HepG2 (cell line): Measurements from ENCODE around the gene RTP2. TPM values are rescaled to one million over a fixed set of nuclear protein-coding genes. Genes with fewer than 3 reads are reported as not detected.

Source experiments
- ATAC-seq: fragments of 200-7000 bp; cut with Tn5 transposase; 3 replicates; pipeline ENCODE4 v1.9.1; 2020; ENCODE audit warnings: mild to moderate bottlenecking, moderate library complexity
- BruUV-seq: library from RNA; stranded (reverse); fragments of 400-500 nt; replicated peaks from 2 replicates; lab custom pipeline; 2021; lab: Mats Ljungman, UMichigan
- CTCF ChIA-PET: fragments of 300-600 bp; formaldehyde crosslinking; extraction: SDS; loops from one replicate; lab custom pipeline; 2021; ENCODE audit warnings: low total read pairs, inconsistent platforms, low intra/inter-chr PET ratio; lab: Yijun Ruan, JAX
- POLR2A ChIA-PET: fragments of 350-600 bp; sonication (Branson Sonifier 250); formaldehyde crosslinking; loops from one replicate; lab custom pipeline; 2020; ENCODE audit warnings: antibody characterized with exemption, inconsistent platforms; lab: Yijun Ruan, JAX
- DNase-seq: peaks from one replicate; pipeline ENCODE4 v3.0.0-alpha.2; 2015; ENCODE audit warnings: low spot score
- FAIRE-seq: peaks from 3 replicates; lab custom pipeline; 2011; peaks lifted over from hg19 to GRCh38; lab: Jason Lieb, UNC
- H2AFZ ChIP-seq: one replicate; pipeline ENCODE4 v1.6.1; 2011; ENCODE audit warnings: low read length, inconsistent platforms
- H3K27ac ChIP-seq: fragments of 300-600 bp; 3 replicates; pipeline ENCODE4 v1.8.0; 2011; ENCODE audit warnings: mixed run types, mild to moderate bottlenecking, mixed read lengths, low read length, inconsistent platforms; ENCODE audit not compliant: insufficient read depth; ENCODE audit errors: extremely low read length
- H3K27me3 ChIP-seq, 2 experiments: fragments of 200-600 bp in 1 of 2; 2 replicates in 1 of 2; 3 replicates in 1 of 2; pipeline versions ENCODE4 v1.6.0 to v1.8.0; 2011; ENCODE audit warnings: low read length in 2 of 2, mild to moderate bottlenecking in 2 of 2, moderate library complexity in 2 of 2, inconsistent platforms in 1 of 2; ENCODE audit not compliant: insufficient read depth in 2 of 2, control insufficient read depth in 1 of 2
- H3K36me3 ChIP-seq, 2 experiments: fragments of 200-600 bp in 1 of 2; replicated peaks in 1 of 2; 2 replicates in 1 of 2; 3 replicates in 1 of 2; pipeline versions ENCODE4 v1.5.1 to v1.8.0; 2011; ENCODE audit warnings: low read length in 2 of 2, inconsistent platforms in 1 of 2; ENCODE audit not compliant: insufficient read depth in 2 of 2, control insufficient read depth in 1 of 2
- H3K4me1 ChIP-seq: 2 replicates; pipeline ENCODE4 v1.5.1; 2012; ENCODE audit warnings: low read length, inconsistent platforms; ENCODE audit not compliant: insufficient read depth
- H3K4me2 ChIP-seq: 2 replicates; pipeline ENCODE4 v1.6.0; 2011; ENCODE audit warnings: low read depth, low read length, inconsistent platforms
- H3K4me3 ChIP-seq, 3 experiments: fragments of 200-600 bp in 1 of 3; sonication (generic), shearing (Covaris generic) in 1 of 3; replicated peaks in 1 of 3; 2 replicates each; pipeline ENCODE4 v1.5.1; 2011 to 2016; ENCODE audit warnings: low read length in 3 of 3, inconsistent platforms in 2 of 3, low read depth in 2 of 3, mild to moderate bottlenecking in 2 of 3, control low read depth in 1 of 3, mixed read lengths in 1 of 3; ENCODE audit not compliant: insufficient read depth in 1 of 3
- H3K79me2 ChIP-seq: one replicate; pipeline ENCODE4 v1.6.1; 2011; ENCODE audit warnings: low read length, inconsistent platforms; ENCODE audit not compliant: insufficient read depth
- H3K9ac ChIP-seq: 2 replicates; pipeline ENCODE4 v1.6.0; 2011; ENCODE audit warnings: mild to moderate bottlenecking, low read depth, low read length, inconsistent platforms; ENCODE audit not compliant: insufficient read depth
- H3K9me3 ChIP-seq: 2 replicates; pipeline ENCODE4 v1.5.1; 2012; ENCODE audit warnings: mild to moderate bottlenecking, low read length
- H4K20me1 ChIP-seq: 2 replicates; pipeline ENCODE4 v1.6.0; 2011; ENCODE audit warnings: inconsistent platforms, mild to moderate bottlenecking, low read length, moderate library complexity; ENCODE audit not compliant: insufficient read depth
- CENPT ChIP-seq: sonication (generic); formaldehyde crosslinking; IDR thresholded peaks from 2 replicates; pipeline ENCODE4 v1.8.0; 2022; ENCODE audit warnings: low read depth, mild to moderate bottlenecking, moderate library complexity, missing genetic modification reagents
- GATA4 ChIP-seq: sonication (generic); IDR thresholded peaks from 2 replicates; pipeline ENCODE4 v1.6.1; 2016; ENCODE audit warnings: antibody characterized with exemption, low read depth, borderline replicate concordance
- HDAC2 ChIP-seq: sonication (generic); formaldehyde crosslinking; IDR thresholded peaks from 2 replicates; pipeline ENCODE4 v1.4.0; 2020; ENCODE audit warnings: missing genetic modification reagents
- HES4 ChIP-seq: sonication (generic); formaldehyde crosslinking; IDR thresholded peaks from 2 replicates; pipeline ENCODE4 v1.9.0; 2021; ENCODE audit warnings: mild to moderate bottlenecking, missing genetic modification reagents, borderline replicate concordance
- ZC3H4 ChIP-seq: sonication (generic); formaldehyde crosslinking; IDR thresholded peaks from 2 replicates; pipeline ENCODE4 v1.4.0; 2020; ENCODE audit warnings: missing genetic modification reagents, borderline replicate concordance
- ZNF562 ChIP-seq: sonication (generic); formaldehyde crosslinking; IDR thresholded peaks from 2 replicates; pipeline ENCODE4 v1.8.0; 2022; ENCODE audit warnings: missing genetic modification reagents, borderline replicate concordance
- ZNF709 ChIP-seq: sonication (generic); formaldehyde crosslinking; IDR thresholded peaks from 2 replicates; pipeline ENCODE4 v1.5.0; 2020; ENCODE audit warnings: mild to moderate bottlenecking, missing genetic modification reagents
- ZNF879 ChIP-seq: sonication (generic); formaldehyde crosslinking; IDR thresholded peaks from 2 replicates; pipeline ENCODE4 v1.8.1; 2023; ENCODE audit warnings: missing genetic modification reagents
- ZSCAN9 ChIP-seq: IDR thresholded peaks from 2 replicates; pipeline ENCODE4 v1.6.1; 2016; ENCODE audit warnings: borderline replicate concordance
- in situ Hi-C: cut with HindIII; loops from 2 replicates; pipeline ENCODE4 v1.10.0; 2017; ENCODE audit warnings: low pct_unique_long_range_greater_than_20kb; ENCODE audit not compliant: extremely low pct_ligation_motif_present
- intact Hi-C: fragments of 100-400 bp; cut with micrococcal nuclease; formaldehyde crosslinking; loops from one replicate; pipeline ENCODE4 v1.10.0; 2022; ENCODE audit not compliant: unreplicated experiment
- polyA plus RNA-seq, 8 experiments: library from polyadenylated mRNA; depleted of rRNA in 3 of 8; stranded (reverse) in 7 of 8; unstranded in 1 of 8; fragments of >200 nt; fragmentation: Illumina TruSeq in 4 of 8; extraction: Trizol in 4 of 8; gene quantifications; 2 replicates each; pipeline versions ENCODE4 v1.2.1 to v1.2.3, GENCODE V29; 2011 to 2016; ENCODE audit warnings: low read depth in 4 of 8, missing spikeins in 1 of 8, mixed read lengths in 1 of 8; ENCODE audit not compliant: insufficient read depth in 1 of 8
- total RNA-seq, 5 experiments: library from RNA; depleted of rRNA; stranded (reverse); fragments of >200 nt; fragmentation: Illumina TruSeq; extraction: Trizol; gene quantifications; 2 replicates each; pipeline ENCODE4 v1.2.3, GENCODE V29; 2016; ENCODE audit warnings: low read depth in 1 of 5
- TF ChIP-seq, protein P1 (sequence below): sonication (generic); formaldehyde crosslinking; IDR thresholded peaks from 2 replicates; pipeline ENCODE4 v1.8.1; 2023; ENCODE audit warnings: missing genetic modification reagents, mild to moderate bottlenecking, borderline replicate concordance
- TF ChIP-seq, protein P2 (sequence below): sonication (generic); formaldehyde crosslinking; IDR thresholded peaks from 2 replicates; pipeline ENCODE4 v1.4.0; 2020; ENCODE audit warnings: missing genetic modification reagents
- TF ChIP-seq, protein P3 (sequence below): sonication (generic); formaldehyde crosslinking; conservative IDR thresholded peaks from 2 replicates; pipeline ENCODE4 v1.4.0; 2020; ENCODE audit warnings: missing genetic modification reagents

The RTP2 gene
- total and polyA plus RNA-seq, 2 of the 13 experiments (the other 11 are each of a cell fraction or from before 2014, with no cell fraction given), result not detected

DNA sequence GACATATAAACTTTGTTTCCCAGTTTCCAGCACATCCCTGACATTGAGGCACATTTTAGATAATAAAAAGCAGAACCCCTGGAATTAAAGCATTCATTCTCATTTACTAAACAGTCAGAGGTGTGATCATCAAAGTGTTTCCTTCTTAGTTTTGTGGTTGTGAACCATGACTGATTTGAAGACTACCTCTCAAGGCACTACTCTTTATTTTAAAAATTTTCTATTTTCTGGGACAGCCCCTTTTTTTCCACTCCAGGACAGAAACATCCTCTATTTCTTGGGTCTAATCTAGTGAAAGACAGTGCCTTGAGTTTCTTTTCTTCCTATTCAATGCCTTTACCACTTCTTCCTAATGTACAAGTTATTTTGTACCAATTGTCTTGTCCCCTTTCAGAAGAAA lies 37.3 kb downstream of the RTP2 start:
- H3K79me2 ChIP-seq, result no peaks in the 10 kb centered on the region
- DNase-seq (no peak), FAIRE-seq (no peak), ATAC-seq (no peak)
- H3K4me1 ChIP-seq, result no peaks in the 10 kb centered on the region
- H3K36me3 ChIP-seq, result no peaks in the 10 kb centered on the region
- H3K4me2 ChIP-seq, result no peak overlapping the region
- no TSS peak for BruUV-seq
- no peak overlapping the region for H3K4me3 ChIP-seq
- no peaks in the 10 kb centered on the region for H3K9me3 ChIP-seq
- no peaks in the 10 kb centered on the region for H3K27me3 ChIP-seq
- ChIA-PET CTCF (no interaction called here), POLR2A (no interaction called here)
- no peak overlapping the region for H2AFZ ChIP-seq
- no peak overlapping the region for H3K27ac ChIP-seq
- H4K20me1 ChIP-seq, result no peaks in the 10 kb centered on the region
- no peak overlapping the region for H3K9ac ChIP-seq
- TF ChIP-seq ZC3H4, result no peak
- TF ChIP-seq GATA4, result no peak
- TF ChIP-seq, protein P1, sequence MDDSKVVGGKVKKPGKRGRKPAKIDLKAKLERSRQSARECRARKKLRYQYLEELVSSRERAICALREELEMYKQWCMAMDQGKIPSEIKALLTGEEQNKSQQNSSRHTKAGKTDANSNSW, result no peak
- TF ChIP-seq, protein P2, sequence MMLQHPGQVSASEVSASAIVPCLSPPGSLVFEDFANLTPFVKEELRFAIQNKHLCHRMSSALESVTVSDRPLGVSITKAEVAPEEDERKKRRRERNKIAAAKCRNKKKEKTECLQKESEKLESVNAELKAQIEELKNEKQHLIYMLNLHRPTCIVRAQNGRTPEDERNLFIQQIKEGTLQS (CRISPR knock-in tag), result no peak
- TF ChIP-seq ZNF562 (CRISPR knock-in tag), result no peak
- no peak for TF ChIP-seq CENPT (CRISPR knock-in tag)
- no peak for TF ChIP-seq ZNF879 (CRISPR knock-in tag)
- TF ChIP-seq HDAC2, result no peak
- TF ChIP-seq ZNF709, result no peak
- no peak for TF ChIP-seq ZSCAN9 (CRISPR knock-in tag)
- TF ChIP-seq, protein P3, sequence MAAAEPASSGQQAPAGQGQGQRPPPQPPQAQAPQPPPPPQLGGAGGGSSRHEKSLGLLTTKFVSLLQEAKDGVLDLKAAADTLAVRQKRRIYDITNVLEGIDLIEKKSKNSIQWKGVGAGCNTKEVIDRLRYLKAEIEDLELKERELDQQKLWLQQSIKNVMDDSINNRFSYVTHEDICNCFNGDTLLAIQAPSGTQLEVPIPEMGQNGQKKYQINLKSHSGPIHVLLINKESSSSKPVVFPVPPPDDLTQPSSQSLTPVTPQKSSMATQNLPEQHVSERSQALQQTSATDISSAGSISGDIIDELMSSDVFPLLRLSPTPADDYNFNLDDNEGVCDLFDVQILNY, result no peak
- TF ChIP-seq HES4, result no peak
- in situ Hi-C loops (no loop called here), intact Hi-C loops (no loop called here)
